GM19035 (cell line): Measurements from ENCODE around the gene TIMM8A.
"Not testable (repeated sequence)": the region's sequence is repeated elsewhere in the genome, so short reads cannot be mapped to it uniquely, and the experiment has no call there.

Source experiments
- ATAC-seq: cut with Tn5 transposase; IDR thresholded peaks from one replicate; pipeline ENCODE4 v1.9.1; 2021; ENCODE audit not compliant: unreplicated experiment

Gene TIMM8A

GRCh38 chrX:101360390-101360789 is 11.8 kb upstream of the TIMM8A start:
- no peak for ATAC-seq

DNA sequence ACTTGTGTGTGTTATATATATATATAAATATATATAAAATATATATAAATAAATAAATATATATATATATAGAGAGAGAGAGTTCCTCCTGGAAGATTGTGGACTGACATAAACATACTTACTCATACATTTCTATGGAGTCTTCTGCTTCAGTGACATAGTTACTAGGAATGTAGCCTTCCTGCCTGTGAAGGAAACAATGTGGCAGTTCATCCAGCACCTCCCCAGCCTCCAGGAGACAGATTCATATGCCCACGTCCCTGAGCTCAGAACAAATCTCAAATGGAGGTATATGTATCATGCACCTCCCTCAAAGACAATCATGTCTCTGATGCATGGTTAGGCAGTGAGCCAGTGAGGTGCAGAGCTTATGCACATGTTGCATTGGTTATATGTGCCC is 11.4 kb upstream of the TIMM8A start:
- no peak for ATAC-seq

GRCh38 chrX:101357166-101357795 is 8.7 kb upstream of the TIMM8A start:
- ATAC-seq, result no peak

- ATAC-seq, result no peak
Observed at GRCh38 chrX:101349193-101349562, 636 bp upstream of the TIMM8A start.

- ATAC-seq, result peak; percentile 19
Observed at GRCh38 chrX:101347859-101348451, 587 bp downstream of the TIMM8A start.

- ATAC-seq, result no peak
Observed at GRCh38 chrX:101337776-101338271, 10.7 kb downstream of the TIMM8A start.

DNA sequence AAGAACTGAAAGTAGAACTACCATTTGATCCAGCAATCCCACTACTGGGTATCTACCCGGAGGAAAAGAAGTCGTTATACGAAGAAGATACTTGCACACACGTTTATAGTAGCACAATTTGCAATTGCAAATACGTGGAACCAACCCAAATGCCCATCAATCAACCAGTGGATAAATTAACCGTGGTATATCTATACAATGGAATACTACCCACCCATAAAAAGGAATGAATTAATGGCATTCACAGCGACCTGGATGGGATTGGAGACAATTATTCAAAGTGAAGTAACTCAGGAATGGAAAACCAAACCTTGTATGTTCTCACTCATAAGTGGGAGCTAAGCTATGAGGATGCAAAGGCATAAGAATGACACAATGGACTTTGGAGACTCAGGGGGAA is 14.2 kb downstream of the TIMM8A start:
- ATAC-seq, result not testable (repeated sequence)

GRCh38 chrX:101326600-101326999 is 21.9 kb downstream of the TIMM8A start:
- ATAC-seq, result not testable (repeated sequence)

DNA sequence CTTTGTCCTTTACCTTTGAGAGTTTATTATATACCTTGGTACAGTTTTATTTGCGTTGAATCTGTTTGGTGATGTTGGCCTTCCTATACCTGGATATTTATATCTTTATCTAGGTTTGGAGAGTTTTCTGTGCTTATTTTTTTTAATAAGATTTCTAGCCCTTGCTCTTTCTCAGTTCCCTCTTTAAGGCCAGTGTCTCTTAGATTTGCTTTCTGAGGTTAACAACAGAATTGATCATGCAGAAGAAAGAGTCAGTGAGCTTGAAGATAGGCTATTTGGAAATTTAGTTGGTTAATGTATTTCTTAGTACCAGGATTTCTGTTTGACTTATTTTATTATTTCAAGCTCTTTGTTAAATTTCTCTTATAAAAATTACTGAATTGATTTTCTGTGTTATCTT is 44.8 kb downstream of the TIMM8A start:
- ATAC-seq, result no peak
